Osteocyte (in vitro differentiated cells): ENCODE measurements around the gene RPRD2. TPM values are rescaled to one million over a fixed set of nuclear protein-coding genes. Genes with fewer than 3 reads are reported as not detected.

Experiments
- DNase-seq: peaks from one replicate; pipeline ENCODE4 v3.0.0; 2021; ENCODE audit warnings: mixed read lengths; ENCODE audit not compliant: unreplicated experiment; ENCODE audit errors: extremely low spot score
- H3K27ac Mint-ChIP-seq: one replicate; pipeline ENCODE4 v1.8.0; 2021; ENCODE audit warnings: mild to moderate bottlenecking, mixed read lengths; ENCODE audit not compliant: unreplicated experiment
- H3K27me3 Mint-ChIP-seq: one replicate; pipeline ENCODE4 v1.8.0; 2021; ENCODE audit warnings: mixed read lengths; ENCODE audit not compliant: unreplicated experiment
- H3K36me3 Mint-ChIP-seq: one replicate; pipeline ENCODE4 v1.8.0; 2021; ENCODE audit warnings: mixed read lengths; ENCODE audit not compliant: unreplicated experiment
- H3K4me1 Mint-ChIP-seq: one replicate; pipeline ENCODE4 v1.8.0; 2021; ENCODE audit warnings: mixed read lengths; ENCODE audit not compliant: unreplicated experiment
- H3K4me3 Mint-ChIP-seq: one replicate; pipeline ENCODE4 v1.8.0; 2021; ENCODE audit warnings: mild to moderate bottlenecking, moderate library complexity, mixed read lengths; ENCODE audit not compliant: unreplicated experiment
- H3K9me3 Mint-ChIP-seq: one replicate; pipeline ENCODE4 v1.8.0; 2021; ENCODE audit warnings: mixed read lengths; ENCODE audit not compliant: unreplicated experiment
- CTCF ChIP-seq: fragments of 200-600 bp; sonication (generic); IDR thresholded peaks from 2 replicates; pipeline ENCODE4 v1.5.0; 2021; ENCODE audit warnings: antibody characterized with exemption, mild to moderate bottlenecking, moderate library complexity
- total RNA-seq: library from RNA; stranded (reverse); gene quantifications from 2 replicates; pipeline ENCODE4 v1.2.1, GENCODE V29; 2021

RPRD2 gene
- total RNA-seq, 1 donor from 2014 or later, result 29.9 TPM

GRCh38 chr1:150365941-150366340 lies 2.0 kb downstream of the RPRD2 start:
- Mint-ChIP-seq H3K27me3 (no peaks in the 10 kb centered on the region), H3K9me3 (no peaks in the 10 kb centered on the region), H3K4me1 (peaks cover 32% of the 10 kb centered on the region), H3K4me3 (peak overlapping the region; percentile 94), H3K27ac (peak overlapping the region; percentile 100), H3K36me3 (no peaks in the 10 kb centered on the region)
- TF ChIP-seq CTCF, result no peak
- no peak for DNase-seq

- peak overlapping the region; percentile 100 for H3K27ac Mint-ChIP-seq
- no peak for TF ChIP-seq CTCF
- DNase-seq, result no peak
- no peaks in the 10 kb centered on the region for H3K27me3 Mint-ChIP-seq
- H3K9me3 Mint-ChIP-seq, result no peaks in the 10 kb centered on the region
- H3K36me3 Mint-ChIP-seq, result no peaks in the 10 kb centered on the region
- H3K4me1 Mint-ChIP-seq, result peaks cover 34% of the 10 kb centered on the region
- H3K4me3 Mint-ChIP-seq, result peak overlapping the region; percentile 94
These were observed 2.7 kb downstream of the RPRD2 start for GRCh38 chr1:150366416-150367296.

- no peak for DNase-seq
- H3K9me3 Mint-ChIP-seq, result no peaks in the 10 kb centered on the region
- H3K4me3 Mint-ChIP-seq, result no peak overlapping the region
- peaks cover 39% of the 10 kb centered on the region for H3K4me1 Mint-ChIP-seq
- H3K27me3 Mint-ChIP-seq, result no peaks in the 10 kb centered on the region
- H3K36me3 Mint-ChIP-seq, result no peaks in the 10 kb centered on the region
- TF ChIP-seq CTCF, result no peak
- H3K27ac Mint-ChIP-seq, result no peak overlapping the region
These were observed 7.2 kb downstream of the RPRD2 start for GRCh38 chr1:150371110-150371509.

GRCh38 chr1:150372580-150372979 lies 8.6 kb downstream of the RPRD2 start:
- Mint-ChIP-seq H3K27ac (peak overlapping the region; percentile 13), H3K4me3 (no peak overlapping the region), H3K9me3 (no peaks in the 10 kb centered on the region), H3K4me1 (peaks cover 28% of the 10 kb centered on the region), H3K27me3 (no peaks in the 10 kb centered on the region), H3K36me3 (no peaks in the 10 kb centered on the region)
- DNase-seq, result no peak
- no peak for TF ChIP-seq CTCF

GRCh38 chr1:150376110-150376509 lies 12.2 kb downstream of the RPRD2 start:
- H3K36me3 Mint-ChIP-seq, result no peaks in the 10 kb centered on the region
- H3K4me1 Mint-ChIP-seq, result peaks cover 20% of the 10 kb centered on the region
- TF ChIP-seq CTCF, result no peak
- H3K27ac Mint-ChIP-seq, result peak overlapping the region; percentile 75
- DNase-seq, result no peak
- no peaks in the 10 kb centered on the region for H3K9me3 Mint-ChIP-seq
- no peak overlapping the region for H3K4me3 Mint-ChIP-seq
- no peaks in the 10 kb centered on the region for H3K27me3 Mint-ChIP-seq
